CD14-positive monocyte (primary cell): ENCODE measurements around the gene UROD. TPM values are rescaled to one million over a fixed set of nuclear protein-coding genes. Genes with fewer than 3 reads are reported as not detected.

Experiments used
- DNase-seq, 3 donors: peaks; one replicate each; pipeline ENCODE4 v3.0.0-alpha.2; 2011 to 2022
- H2AFZ ChIP-seq: 2 replicates; pipeline ENCODE4 v1.6.0; 2012; ENCODE audit warnings: mild to moderate bottlenecking, low read depth, low read length, inconsistent platforms; ENCODE audit not compliant: insufficient read depth, poor library complexity, severe bottlenecking
- H3K27ac ChIP-seq, 2 donors: 1 replicate in 1 of 2; 2 replicates in 1 of 2; pipeline ENCODE4 v1.5.1; 2012 to 2013; ENCODE audit warnings: low read length in 2 of 2, control low read depth in 1 of 2, inconsistent platforms in 1 of 2, low read depth in 1 of 2, mild to moderate bottlenecking in 1 of 2
- H3K27me3 ChIP-seq, 2 donors: one replicate each; pipeline versions ENCODE4 v1.6.0 to v1.6.1; 2011 to 2013; ENCODE audit warnings: low read length in 2 of 2; ENCODE audit not compliant: control insufficient read depth in 2 of 2, insufficient read depth in 2 of 2
- H3K36me3 ChIP-seq, 2 donors: replicated peaks in 1 of 2; 1 replicate in 1 of 2; 2 replicates in 1 of 2; pipeline versions ENCODE4 v1.5.1 to v1.6.1; 2012 to 2013; ENCODE audit warnings: low read length in 2 of 2, control low read depth in 1 of 2, inconsistent platforms in 1 of 2, mild to moderate bottlenecking in 1 of 2; ENCODE audit not compliant: insufficient read depth in 2 of 2, control insufficient read depth in 1 of 2
- H3K4me1 ChIP-seq, 2 donors: 1 replicate in 1 of 2; 2 replicates in 1 of 2; pipeline versions ENCODE4 v1.5.1 to v1.6.1; 2012 to 2013; ENCODE audit warnings: low read length in 2 of 2, control low read depth in 1 of 2, inconsistent platforms in 1 of 2, mild to moderate bottlenecking in 1 of 2, moderate library complexity in 1 of 2; ENCODE audit not compliant: insufficient read depth in 2 of 2, control insufficient read depth in 1 of 2
- H3K4me2 ChIP-seq: replicated peaks from 2 replicates; pipeline ENCODE3; 2012; ENCODE audit warnings: low read length, moderate library complexity, mild to moderate bottlenecking; ENCODE audit not compliant: poor library complexity, severe bottlenecking; ENCODE audit errors: extremely low read depth
- H3K4me3 ChIP-seq, 3 experiments: fragments of 200-600 bp in 1 of 3; sonication (generic) in 1 of 3; replicated peaks in 1 of 3; 1 replicate in 2 of 3; 2 replicates in 1 of 3; pipeline ENCODE4 v1.5.1; 2011 to 2013; ENCODE audit warnings: low read length in 3 of 3, mild to moderate bottlenecking in 3 of 3, control low read depth in 2 of 3, low read depth in 2 of 3, inconsistent platforms in 1 of 3, moderate library complexity in 1 of 3
- H3K79me2 ChIP-seq: 2 replicates; pipeline ENCODE4 v1.6.0; 2012; ENCODE audit warnings: mild to moderate bottlenecking, control low read depth, inconsistent platforms, low read length, moderate library complexity; ENCODE audit not compliant: insufficient read depth
- H3K9ac ChIP-seq: 2 replicates; pipeline ENCODE4 v1.6.0; 2017; ENCODE audit warnings: low read length, mild to moderate bottlenecking; ENCODE audit not compliant: insufficient read depth, poor library complexity, severe bottlenecking
- H3K9me3 ChIP-seq, 2 donors: replicated peaks in 1 of 2; 1 replicate in 1 of 2; 2 replicates in 1 of 2; pipeline versions ENCODE4 v1.5.1 to v1.6.1; 2012 to 2013; ENCODE audit warnings: low read length in 2 of 2, control low read depth in 1 of 2; ENCODE audit not compliant: control insufficient read depth in 1 of 2, insufficient read depth in 1 of 2
- H4K20me1 ChIP-seq: 2 replicates; pipeline ENCODE4 v1.6.0; 2012; ENCODE audit warnings: mild to moderate bottlenecking, low read length, control low read depth, moderate library complexity; ENCODE audit not compliant: insufficient read depth
- H3K27ac Mint-ChIP-seq, 7 donors: one replicate each; pipeline ENCODE4 v1.8.0; 2020; ENCODE audit warnings: mild to moderate bottlenecking in 7 of 7, mixed read lengths in 7 of 7, moderate library complexity in 6 of 7, inconsistent platforms in 2 of 7
- H3K27me3 Mint-ChIP-seq, 3 donors: one replicate each; pipeline ENCODE4 v1.8.0; 2021 to 2022; ENCODE audit warnings: low read depth in 3 of 3, mild to moderate bottlenecking in 3 of 3, mixed read lengths in 3 of 3, moderate library complexity in 3 of 3, inconsistent platforms in 1 of 3
- H3K36me3 Mint-ChIP-seq, 2 donors: one replicate each; pipeline ENCODE4 v1.8.0; 2020; ENCODE audit warnings: mixed read lengths in 2 of 2, inconsistent platforms in 1 of 2, mild to moderate bottlenecking in 1 of 2
- H3K4me1 Mint-ChIP-seq: one replicate; pipeline ENCODE4 v1.8.0; 2020; ENCODE audit warnings: mild to moderate bottlenecking, mixed read lengths
- H3K4me3 Mint-ChIP-seq, 2 donors: one replicate each; pipeline ENCODE4 v1.8.0; 2020; ENCODE audit warnings: mild to moderate bottlenecking in 2 of 2, mixed read lengths in 2 of 2, moderate library complexity in 1 of 2
- H3K9me3 Mint-ChIP-seq, 7 donors: one replicate each; pipeline ENCODE4 v1.8.0; 2020 to 2022; ENCODE audit warnings: mixed read lengths in 7 of 7, mild to moderate bottlenecking in 6 of 7, moderate library complexity in 6 of 7, inconsistent platforms in 2 of 7
- CTCF ChIP-seq: fragments of 200-600 bp; IDR thresholded peaks from one replicate; pipeline ENCODE4 v1.8.0; 2022; ENCODE audit warnings: antibody characterized with exemption, mild to moderate bottlenecking
- WGBS: methylation state at CpG from one replicate; pipeline ENCODE4 v1.1.5; 2013; ENCODE audit warnings: missing lambda C conversion rate; ENCODE audit not compliant: insufficient coverage; 5-methylcytosine and 5-hydroxymethylcytosine counted together
- intact Hi-C, 2 donors: fragments of 100-400 bp; cut with micrococcal nuclease; formaldehyde crosslinking; loops; one replicate each; pipeline versions ENCODE4 v1.15.0 to v1.15.1; 2023
- polyA plus RNA-seq, 3 donors: library from polyadenylated mRNA; depleted of rRNA in 1 of 3; unstranded in 2 of 3; stranded (reverse) in 1 of 3; fragments of 300-500 nt in 2 of 3; fragments of >200 nt in 1 of 3; fragmentation: Illumina TruSeq in 2 of 3; gene quantifications; 1 replicate in 2 of 3; 2 replicates in 1 of 3; pipeline ENCODE4 v1.2.3, GENCODE V29; 2012 to 2021

The UROD gene
- polyA plus RNA-seq, 3 donors: 98.2 to 115 (median 108) TPM

- Mint-ChIP-seq H3K4me3 (no peak overlapping the region), H3K36me3 (peaks cover 27 to 43% of the 10 kb centered on the region in 2 donors), H3K9me3 (peaks cover 0 to 1% (median 0%) of the 10 kb centered on the region in 7 donors), H3K27me3 (no peaks in the 10 kb centered on the region), H3K4me1 (no peaks in the 10 kb centered on the region), H3K27ac (no peak overlapping the region)
- Histone ChIP-seq H3K36me3 (peaks cover 12 to 34% of the 10 kb centered on the region in 2 donors), H4K20me1 (no peaks in the 10 kb centered on the region), H2AFZ (no peak overlapping the region), H3K4me2 (no peak overlapping the region), H3K27me3 (no peaks in the 10 kb centered on the region), H3K4me3 (no peak overlapping the region), H3K27ac (no peak overlapping the region), H3K9ac (no peak overlapping the region), H3K4me1 (no peaks in the 10 kb centered on the region), H3K9me3 (no peaks in the 10 kb centered on the region), H3K79me2 (no peaks in the 10 kb centered on the region)
- WGBS: no CpG with 5 or more reads among the region's 1 CpG
- intact Hi-C loops: no loop called here
- DNase-seq: no peak
- no peak for TF ChIP-seq CTCF
Observed at GRCh38 chr1:44964396-44964795, 47.7 kb upstream of the UROD start.

GRCh38 chr1:44970317-44970716 lies 41.7 kb upstream of the UROD start:
- no peaks in the 10 kb centered on the region for H3K79me2 ChIP-seq
- intact Hi-C loops: no loop called here
- no peak overlapping the region for H3K27ac ChIP-seq
- Mint-ChIP-seq H3K4me3 (no peak overlapping the region), H3K27me3 (no peaks in the 10 kb centered on the region), H3K36me3 (peaks cover 43 to 62% of the 10 kb centered on the region in 2 donors), H3K27ac (no peak overlapping the region), H3K9me3 (no peaks in the 10 kb centered on the region), H3K4me1 (peaks cover 9% of the 10 kb centered on the region)
- no peak overlapping the region for H3K4me2 ChIP-seq
- no peak overlapping the region for H3K9ac ChIP-seq
- WGBS: 78% methylated on average over 1 of the region's 4 CpGs
- no peak for DNase-seq
- H3K4me1 ChIP-seq: peaks cover 0 to 5% of the 10 kb centered on the region in 2 donors
- no peaks in the 10 kb centered on the region for H3K27me3 ChIP-seq
- H2AFZ ChIP-seq: no peak overlapping the region
- H3K4me3 ChIP-seq: no peak overlapping the region
- TF ChIP-seq CTCF: no peak
- H4K20me1 ChIP-seq: no peaks in the 10 kb centered on the region
- no peaks in the 10 kb centered on the region for H3K9me3 ChIP-seq
- H3K36me3 ChIP-seq: peaks cover 12 to 39% of the 10 kb centered on the region in 2 donors
